CD14-positive monocyte (primary cell): Measurements from ENCODE around the gene MBNL2. TPM values are rescaled to one million over a fixed set of nuclear protein-coding genes. Genes with fewer than 3 reads are reported as not detected.

ENCODE experiments used
- DNase-seq, 3 donors: peaks; one replicate each; pipeline ENCODE4 v3.0.0-alpha.2; 2011 to 2022
- H2AFZ ChIP-seq: 2 replicates; pipeline ENCODE4 v1.6.0; 2012; ENCODE audit warnings: mild to moderate bottlenecking, low read depth, low read length, inconsistent platforms; ENCODE audit not compliant: insufficient read depth, poor library complexity, severe bottlenecking
- H3K27ac ChIP-seq, 2 donors: 1 replicate in 1 of 2; 2 replicates in 1 of 2; pipeline ENCODE4 v1.5.1; 2012 to 2013; ENCODE audit warnings: low read length in 2 of 2, control low read depth in 1 of 2, inconsistent platforms in 1 of 2, low read depth in 1 of 2, mild to moderate bottlenecking in 1 of 2
- H3K27me3 ChIP-seq, 2 donors: one replicate each; pipeline versions ENCODE4 v1.6.0 to v1.6.1; 2011 to 2013; ENCODE audit warnings: low read length in 2 of 2; ENCODE audit not compliant: control insufficient read depth in 2 of 2, insufficient read depth in 2 of 2
- H3K36me3 ChIP-seq, 2 donors: replicated peaks in 1 of 2; 1 replicate in 1 of 2; 2 replicates in 1 of 2; pipeline versions ENCODE4 v1.5.1 to v1.6.1; 2012 to 2013; ENCODE audit warnings: low read length in 2 of 2, control low read depth in 1 of 2, inconsistent platforms in 1 of 2, mild to moderate bottlenecking in 1 of 2; ENCODE audit not compliant: insufficient read depth in 2 of 2, control insufficient read depth in 1 of 2
- H3K4me1 ChIP-seq, 2 donors: 1 replicate in 1 of 2; 2 replicates in 1 of 2; pipeline versions ENCODE4 v1.5.1 to v1.6.1; 2012 to 2013; ENCODE audit warnings: low read length in 2 of 2, control low read depth in 1 of 2, inconsistent platforms in 1 of 2, mild to moderate bottlenecking in 1 of 2, moderate library complexity in 1 of 2; ENCODE audit not compliant: insufficient read depth in 2 of 2, control insufficient read depth in 1 of 2
- H3K4me2 ChIP-seq: replicated peaks from 2 replicates; pipeline ENCODE3; 2012; ENCODE audit warnings: low read length, moderate library complexity, mild to moderate bottlenecking; ENCODE audit not compliant: poor library complexity, severe bottlenecking; ENCODE audit errors: extremely low read depth
- H3K4me3 ChIP-seq, 3 experiments: fragments of 200-600 bp in 1 of 3; sonication (generic) in 1 of 3; replicated peaks in 1 of 3; 1 replicate in 2 of 3; 2 replicates in 1 of 3; pipeline ENCODE4 v1.5.1; 2011 to 2013; ENCODE audit warnings: low read length in 3 of 3, mild to moderate bottlenecking in 3 of 3, control low read depth in 2 of 3, low read depth in 2 of 3, inconsistent platforms in 1 of 3, moderate library complexity in 1 of 3
- H3K79me2 ChIP-seq: 2 replicates; pipeline ENCODE4 v1.6.0; 2012; ENCODE audit warnings: mild to moderate bottlenecking, control low read depth, inconsistent platforms, low read length, moderate library complexity; ENCODE audit not compliant: insufficient read depth
- H3K9ac ChIP-seq: 2 replicates; pipeline ENCODE4 v1.6.0; 2017; ENCODE audit warnings: low read length, mild to moderate bottlenecking; ENCODE audit not compliant: insufficient read depth, poor library complexity, severe bottlenecking
- H3K9me3 ChIP-seq, 2 donors: replicated peaks in 1 of 2; 1 replicate in 1 of 2; 2 replicates in 1 of 2; pipeline versions ENCODE4 v1.5.1 to v1.6.1; 2012 to 2013; ENCODE audit warnings: low read length in 2 of 2, control low read depth in 1 of 2; ENCODE audit not compliant: control insufficient read depth in 1 of 2, insufficient read depth in 1 of 2
- H4K20me1 ChIP-seq: 2 replicates; pipeline ENCODE4 v1.6.0; 2012; ENCODE audit warnings: mild to moderate bottlenecking, low read length, control low read depth, moderate library complexity; ENCODE audit not compliant: insufficient read depth
- H3K27ac Mint-ChIP-seq, 7 donors: one replicate each; pipeline ENCODE4 v1.8.0; 2020; ENCODE audit warnings: mild to moderate bottlenecking in 7 of 7, mixed read lengths in 7 of 7, moderate library complexity in 6 of 7, inconsistent platforms in 2 of 7
- H3K27me3 Mint-ChIP-seq, 3 donors: one replicate each; pipeline ENCODE4 v1.8.0; 2021 to 2022; ENCODE audit warnings: low read depth in 3 of 3, mild to moderate bottlenecking in 3 of 3, mixed read lengths in 3 of 3, moderate library complexity in 3 of 3, inconsistent platforms in 1 of 3
- H3K36me3 Mint-ChIP-seq, 2 donors: one replicate each; pipeline ENCODE4 v1.8.0; 2020; ENCODE audit warnings: mixed read lengths in 2 of 2, inconsistent platforms in 1 of 2, mild to moderate bottlenecking in 1 of 2
- H3K4me1 Mint-ChIP-seq: one replicate; pipeline ENCODE4 v1.8.0; 2020; ENCODE audit warnings: mild to moderate bottlenecking, mixed read lengths
- H3K4me3 Mint-ChIP-seq, 2 donors: one replicate each; pipeline ENCODE4 v1.8.0; 2020; ENCODE audit warnings: mild to moderate bottlenecking in 2 of 2, mixed read lengths in 2 of 2, moderate library complexity in 1 of 2
- H3K9me3 Mint-ChIP-seq, 7 donors: one replicate each; pipeline ENCODE4 v1.8.0; 2020 to 2022; ENCODE audit warnings: mixed read lengths in 7 of 7, mild to moderate bottlenecking in 6 of 7, moderate library complexity in 6 of 7, inconsistent platforms in 2 of 7
- WGBS: methylation state at CpG from one replicate; pipeline ENCODE4 v1.1.5; 2013; ENCODE audit warnings: missing lambda C conversion rate; ENCODE audit not compliant: insufficient coverage; 5-methylcytosine and 5-hydroxymethylcytosine counted together
- intact Hi-C, 2 donors: fragments of 100-400 bp; cut with micrococcal nuclease; formaldehyde crosslinking; loops; one replicate each; pipeline versions ENCODE4 v1.15.0 to v1.15.1; 2023
- polyA plus RNA-seq, 3 donors: library from polyadenylated mRNA; depleted of rRNA in 1 of 3; unstranded in 2 of 3; stranded (reverse) in 1 of 3; fragments of 300-500 nt in 2 of 3; fragments of >200 nt in 1 of 3; fragmentation: Illumina TruSeq in 2 of 3; gene quantifications; 1 replicate in 2 of 3; 2 replicates in 1 of 3; pipeline ENCODE4 v1.2.3, GENCODE V29; 2012 to 2021
- TF ChIP-seq, protein P1 (sequence below): fragments of 200-600 bp; IDR thresholded peaks from one replicate; pipeline ENCODE4 v1.8.0; 2022; ENCODE audit warnings: antibody characterized with exemption, mild to moderate bottlenecking

The MBNL2 gene
- polyA plus RNA-seq, 3 donors: 8.5 to 15.5 (median 13.4) TPM

DNA sequence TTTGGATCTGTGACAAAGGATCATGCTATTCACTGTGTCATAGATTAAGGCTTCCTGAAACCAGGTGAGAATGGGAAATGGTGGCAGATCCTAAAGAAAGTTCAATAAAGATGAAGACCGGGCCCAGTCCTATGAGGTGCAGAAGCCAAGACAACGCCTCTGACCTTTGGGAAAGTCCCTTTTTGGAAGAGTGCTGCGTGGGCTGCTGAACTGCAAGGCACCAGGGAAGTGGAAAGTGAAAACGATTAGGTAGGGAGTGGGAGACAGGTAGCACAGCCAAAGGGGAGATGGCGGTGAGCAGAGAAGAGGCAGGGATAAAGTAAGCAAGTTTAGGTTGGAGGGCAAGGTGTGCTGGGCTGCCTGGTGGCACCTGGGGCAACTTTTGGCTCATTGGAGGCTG is 16.3 kb downstream of the MBNL2 start:
- Histone ChIP-seq H3K9me3 (no peaks in the 10 kb centered on the region), H3K4me3 (no peak overlapping the region), H3K27ac (no peak overlapping the region), H3K4me1 (peaks cover 6 to 10% of the 10 kb centered on the region in 2 donors), H3K79me2 (peaks cover 74% of the 10 kb centered on the region), H3K9ac (no peak overlapping the region), H3K36me3 (peaks cover 5 to 28% of the 10 kb centered on the region in 2 donors), H2AFZ (no peak overlapping the region), H3K4me2 (no peak overlapping the region), H4K20me1 (peaks cover 100% of the 10 kb centered on the region), H3K27me3 (no peaks in the 10 kb centered on the region)
- peaks cover 37 to 47% of the 10 kb centered on the region in 2 donors for H3K36me3 Mint-ChIP-seq
- DNase-seq: no peak
- 93% methylated on average over 5 of the region's 5 CpGs for WGBS
- intact Hi-C loops: no loop called here
- peaks cover 0 to 3% (median 0%) of the 10 kb centered on the region in 7 donors for H3K9me3 Mint-ChIP-seq
- H3K27ac Mint-ChIP-seq: peak overlapping the region in 1 of 7 donors; percentile 33
- no peak overlapping the region for H3K4me3 Mint-ChIP-seq
- peaks cover 29% of the 10 kb centered on the region for H3K4me1 Mint-ChIP-seq
- peaks cover 0 to 8% (median 5%) of the 10 kb centered on the region in 3 donors for H3K27me3 Mint-ChIP-seq
- TF ChIP-seq, protein P1, sequence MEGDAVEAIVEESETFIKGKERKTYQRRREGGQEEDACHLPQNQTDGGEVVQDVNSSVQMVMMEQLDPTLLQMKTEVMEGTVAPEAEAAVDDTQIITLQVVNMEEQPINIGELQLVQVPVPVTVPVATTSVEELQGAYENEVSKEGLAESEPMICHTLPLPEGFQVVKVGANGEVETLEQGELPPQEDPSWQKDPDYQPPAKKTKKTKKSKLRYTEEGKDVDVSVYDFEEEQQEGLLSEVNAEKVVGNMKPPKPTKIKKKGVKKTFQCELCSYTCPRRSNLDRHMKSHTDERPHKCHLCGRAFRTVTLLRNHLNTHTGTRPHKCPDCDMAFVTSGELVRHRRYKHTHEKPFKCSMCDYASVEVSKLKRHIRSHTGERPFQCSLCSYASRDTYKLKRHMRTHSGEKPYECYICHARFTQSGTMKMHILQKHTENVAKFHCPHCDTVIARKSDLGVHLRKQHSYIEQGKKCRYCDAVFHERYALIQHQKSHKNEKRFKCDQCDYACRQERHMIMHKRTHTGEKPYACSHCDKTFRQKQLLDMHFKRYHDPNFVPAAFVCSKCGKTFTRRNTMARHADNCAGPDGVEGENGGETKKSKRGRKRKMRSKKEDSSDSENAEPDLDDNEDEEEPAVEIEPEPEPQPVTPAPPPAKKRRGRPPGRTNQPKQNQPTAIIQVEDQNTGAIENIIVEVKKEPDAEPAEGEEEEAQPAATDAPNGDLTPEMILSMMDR: no peak

DNA sequence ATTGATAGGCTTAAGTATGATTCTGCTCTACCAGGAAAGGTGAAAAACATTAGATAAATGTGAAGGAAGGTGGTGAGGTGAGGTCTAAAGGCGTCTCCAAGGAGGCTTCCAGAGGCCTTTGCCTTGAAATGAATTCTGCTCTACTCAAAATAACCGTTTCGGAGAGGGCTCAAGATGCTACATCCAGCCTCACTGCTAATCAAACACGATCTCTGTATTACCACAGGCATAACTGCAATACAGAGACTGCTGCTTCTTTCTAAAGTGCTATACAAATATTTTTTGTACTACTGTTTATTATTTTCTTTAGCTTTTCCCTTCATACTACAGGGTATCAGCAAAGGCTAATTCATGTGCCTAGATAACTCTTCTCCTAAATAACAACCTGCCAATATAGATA is 16.8 kb downstream of the MBNL2 start:
- H3K4me3 Mint-ChIP-seq: no peak overlapping the region
- H3K4me1 Mint-ChIP-seq: peaks cover 29% of the 10 kb centered on the region
- no peak for DNase-seq
- H3K4me2 ChIP-seq: no peak overlapping the region
- peaks cover 5 to 24% of the 10 kb centered on the region in 2 donors for H3K36me3 ChIP-seq
- H3K27me3 Mint-ChIP-seq: peaks cover 0 to 8% (median 3%) of the 10 kb centered on the region in 3 donors
- H4K20me1 ChIP-seq: peaks cover 100% of the 10 kb centered on the region
- no peaks in the 10 kb centered on the region for H3K9me3 ChIP-seq
- H3K27ac Mint-ChIP-seq: no peak overlapping the region
- H3K79me2 ChIP-seq: peaks cover 70% of the 10 kb centered on the region
- peaks cover 0 to 3% (median 0%) of the 10 kb centered on the region in 7 donors for H3K9me3 Mint-ChIP-seq
- H3K4me3 ChIP-seq: no peak overlapping the region
- TF ChIP-seq, protein P1: no peak
- no peak overlapping the region for H2AFZ ChIP-seq
- no peaks in the 10 kb centered on the region for H3K27me3 ChIP-seq
- intact Hi-C loops: no loop called here
- WGBS: no CpG with 5 or more reads among the region's 4 CpGs
- no peak overlapping the region for H3K9ac ChIP-seq
- H3K36me3 Mint-ChIP-seq: peaks cover 38 to 47% of the 10 kb centered on the region in 2 donors
- no peak overlapping the region for H3K27ac ChIP-seq
- peaks cover 6 to 10% of the 10 kb centered on the region in 2 donors for H3K4me1 ChIP-seq
